Measurements from ENCODE around the gene PLD6.

Gene PLD6

DNA sequence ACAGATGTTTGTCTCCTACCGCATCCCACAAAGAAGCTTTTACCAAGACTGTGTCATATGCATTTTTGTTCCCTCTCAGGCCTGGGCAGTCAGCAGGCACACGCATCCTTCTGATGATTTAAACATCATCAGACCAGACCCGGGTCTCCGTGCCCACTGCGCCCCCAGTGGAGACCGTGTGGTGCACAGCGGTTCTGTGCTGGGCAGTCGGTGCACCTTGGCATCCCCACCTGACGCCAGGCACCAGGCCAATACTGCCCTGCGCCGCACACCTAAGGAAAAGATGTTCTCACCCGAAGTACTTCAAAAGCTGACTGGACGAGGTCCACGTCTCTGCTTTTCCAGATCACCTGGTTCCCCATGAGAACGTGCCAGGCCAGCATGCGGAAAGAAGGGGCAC, 10.6 kb upstream of the PLD6 start:
- H3K4me1 ChIP-seq (ENCODE audit: control insufficient read depth in 1 of 2, insufficient read depth in 1 of 2, low read depth in 1 of 2, low read length in 1 of 2), result no peaks in the 10 kb centered on the region
- H3K9me3 ChIP-seq, result no peaks in the 10 kb centered on the region
- TF ChIP-seq, protein P1, sequence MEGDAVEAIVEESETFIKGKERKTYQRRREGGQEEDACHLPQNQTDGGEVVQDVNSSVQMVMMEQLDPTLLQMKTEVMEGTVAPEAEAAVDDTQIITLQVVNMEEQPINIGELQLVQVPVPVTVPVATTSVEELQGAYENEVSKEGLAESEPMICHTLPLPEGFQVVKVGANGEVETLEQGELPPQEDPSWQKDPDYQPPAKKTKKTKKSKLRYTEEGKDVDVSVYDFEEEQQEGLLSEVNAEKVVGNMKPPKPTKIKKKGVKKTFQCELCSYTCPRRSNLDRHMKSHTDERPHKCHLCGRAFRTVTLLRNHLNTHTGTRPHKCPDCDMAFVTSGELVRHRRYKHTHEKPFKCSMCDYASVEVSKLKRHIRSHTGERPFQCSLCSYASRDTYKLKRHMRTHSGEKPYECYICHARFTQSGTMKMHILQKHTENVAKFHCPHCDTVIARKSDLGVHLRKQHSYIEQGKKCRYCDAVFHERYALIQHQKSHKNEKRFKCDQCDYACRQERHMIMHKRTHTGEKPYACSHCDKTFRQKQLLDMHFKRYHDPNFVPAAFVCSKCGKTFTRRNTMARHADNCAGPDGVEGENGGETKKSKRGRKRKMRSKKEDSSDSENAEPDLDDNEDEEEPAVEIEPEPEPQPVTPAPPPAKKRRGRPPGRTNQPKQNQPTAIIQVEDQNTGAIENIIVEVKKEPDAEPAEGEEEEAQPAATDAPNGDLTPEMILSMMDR (IDR thresholded peaks at IDR 0.05), result no peak
- H3K36me3 ChIP-seq, result peaks cover 100% of the 10 kb centered on the region
- no peak overlapping the region for H3K27ac ChIP-seq
- no peaks in the 10 kb centered on the region for H3K27me3 ChIP-seq
- no peak overlapping the region for H3K4me3 ChIP-seq (ENCODE audit: low read depth in 1 of 2, low read length in 1 of 2)

DNA sequence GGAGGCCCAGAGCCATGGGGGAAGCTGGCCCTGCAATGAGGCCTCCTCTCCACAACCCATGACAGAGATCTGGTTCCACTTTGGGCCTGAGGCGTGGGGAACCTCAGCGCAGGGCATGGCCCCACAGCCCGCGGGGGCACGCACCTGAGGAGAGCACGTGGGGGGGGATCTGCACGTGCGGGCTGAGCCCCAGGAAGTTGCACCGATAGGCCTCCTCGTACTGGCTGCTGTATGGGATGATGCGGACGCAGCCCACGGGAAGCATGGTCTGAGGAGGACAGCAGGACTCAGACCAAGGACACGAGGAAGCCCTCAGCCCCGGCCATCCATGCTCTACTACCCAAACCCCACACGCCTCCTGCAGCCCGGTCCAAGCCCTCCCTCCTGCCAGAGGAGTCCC, 10.1 kb upstream of the PLD6 start:
- Histone ChIP-seq H3K4me1 (ENCODE audit: control insufficient read depth in 1 of 2, insufficient read depth in 1 of 2, low read depth in 1 of 2, low read length in 1 of 2) (no peaks in the 10 kb centered on the region), H3K9me3 (no peaks in the 10 kb centered on the region), H3K36me3 (peaks cover 100% of the 10 kb centered on the region), H3K27me3 (no peaks in the 10 kb centered on the region), H3K4me3 (ENCODE audit: low read depth in 1 of 2, low read length in 1 of 2) (no peak overlapping the region), H3K27ac (no peak overlapping the region)
- TF ChIP-seq, protein P1 (IDR thresholded peaks at IDR 0.05), result no peak

DNA sequence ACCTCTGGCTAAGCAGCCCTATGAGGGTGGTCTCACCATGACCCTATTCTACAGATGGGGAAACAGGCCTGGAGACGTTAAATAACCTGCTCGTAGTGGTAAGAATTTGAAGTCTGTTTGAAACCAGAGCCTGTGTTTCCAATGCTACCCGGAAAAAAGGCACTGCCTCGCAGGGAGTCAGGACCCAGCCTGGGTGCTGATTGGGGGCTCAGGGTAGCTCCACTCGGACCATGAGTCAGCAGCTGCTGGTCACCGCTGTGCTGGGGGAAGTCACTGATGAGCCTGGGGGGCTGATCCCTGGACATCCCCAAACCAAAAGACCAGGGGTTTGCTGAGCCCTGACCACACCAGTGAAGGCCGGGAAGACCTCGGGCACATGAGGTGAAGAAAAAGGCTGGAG, 9.4 kb upstream of the PLD6 start:
- TF ChIP-seq, protein P1 (IDR thresholded peaks at IDR 0.05), result no peak

GRCh38 chr17:17214646-17215436, 8.7 kb upstream of the PLD6 start:
- no peak overlapping the region for H3K4me3 ChIP-seq (ENCODE audit: low read depth in 1 of 2, low read length in 1 of 2)
- H3K36me3 ChIP-seq, result peaks cover 95% of the 10 kb centered on the region
- TF ChIP-seq, protein P1 (IDR thresholded peaks at IDR 0.05), result no peak
- no peak overlapping the region for H3K27ac ChIP-seq
- H3K9me3 ChIP-seq, result no peaks in the 10 kb centered on the region
- no peaks in the 10 kb centered on the region for H3K4me1 ChIP-seq (ENCODE audit: control insufficient read depth in 1 of 2, insufficient read depth in 1 of 2, low read depth in 1 of 2, low read length in 1 of 2)
- H3K27me3 ChIP-seq, result no peaks in the 10 kb centered on the region

More for the DNA sequence above, 9.4 kb upstream of the PLD6 start:
- Histone ChIP-seq H3K27me3 (no peaks in the 10 kb centered on the region), H3K4me1 (ENCODE audit: control insufficient read depth in 1 of 2, insufficient read depth in 1 of 2, low read depth in 1 of 2, low read length in 1 of 2) (no peaks in the 10 kb centered on the region), H3K36me3 (peaks cover 100% of the 10 kb centered on the region), H3K27ac (no peak overlapping the region), H3K9me3 (no peaks in the 10 kb centered on the region), H3K4me3 (ENCODE audit: low read depth in 1 of 2, low read length in 1 of 2) (no peak overlapping the region)

DNA sequence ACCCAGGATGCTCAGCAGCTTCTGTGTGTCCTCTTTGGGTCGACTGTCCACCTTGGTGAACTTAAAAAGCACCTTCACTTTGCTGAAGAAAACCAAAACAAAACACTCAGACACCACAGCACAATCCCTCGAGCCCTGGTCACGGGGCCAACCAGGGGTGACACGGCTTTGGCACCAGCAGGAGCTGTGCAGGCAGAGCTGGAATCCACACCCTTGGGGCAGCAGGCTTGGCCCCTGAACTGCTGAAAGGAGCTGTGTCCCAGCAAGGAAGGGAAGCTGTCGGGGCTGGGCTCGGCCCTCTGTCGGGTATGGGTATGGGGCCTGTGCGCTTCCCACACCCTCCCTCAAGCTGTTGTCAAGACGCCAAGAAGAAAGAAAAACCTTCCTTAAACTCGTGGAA, 7.6 kb upstream of the PLD6 start:
- TF ChIP-seq, protein P1 (IDR thresholded peaks at IDR 0.05), result no peak
- Histone ChIP-seq H3K4me1 (ENCODE audit: control insufficient read depth in 1 of 2, insufficient read depth in 1 of 2, low read depth in 1 of 2, low read length in 1 of 2) (no peaks in the 10 kb centered on the region), H3K27ac (no peak overlapping the region), H3K36me3 (peaks cover 84% of the 10 kb centered on the region), H3K9me3 (no peaks in the 10 kb centered on the region), H3K4me3 (ENCODE audit: low read depth in 1 of 2, low read length in 1 of 2) (no peak overlapping the region), H3K27me3 (no peaks in the 10 kb centered on the region)

Data from neutrophil (primary cell).